Muscle of leg (tissue), 11 donors: ENCODE results near the gene CCDC27. TPM values are rescaled to one million over a fixed set of nuclear protein-coding genes. Genes with fewer than 3 reads are reported as not detected.

Experiments
- DNase-seq: peaks from one replicate; pipeline ENCODE4 v3.0.0; 2013
- H3K27ac ChIP-seq: one replicate; pipeline ENCODE4 v1.5.1; 2013; ENCODE audit warnings: mild to moderate bottlenecking, low read length, control low read depth
- H3K27me3 ChIP-seq: one replicate; pipeline ENCODE4 v1.6.1; 2013; ENCODE audit warnings: low read length; ENCODE audit not compliant: control insufficient read depth, insufficient read depth
- H3K36me3 ChIP-seq: one replicate; pipeline ENCODE4 v1.6.1; 2013; ENCODE audit warnings: low read length; ENCODE audit not compliant: control insufficient read depth, insufficient read depth
- H3K4me1 ChIP-seq: one replicate; pipeline ENCODE4 v1.6.1; 2013; ENCODE audit warnings: low read length; ENCODE audit not compliant: control insufficient read depth, insufficient read depth
- H3K4me3 ChIP-seq: one replicate; pipeline ENCODE4 v1.5.1; 2013; ENCODE audit warnings: low read length, control low read depth
- H3K9me3 ChIP-seq: replicated peaks from 2 replicates; pipeline ENCODE4 v1.6.1; 2013; ENCODE audit warnings: low read depth, low read length; ENCODE audit not compliant: control insufficient read depth
- WGBS: methylation state at CpG from one replicate; pipeline ENCODE4 v1.1.5; 2013; ENCODE audit warnings: missing lambda C conversion rate; ENCODE audit not compliant: insufficient coverage; 5-methylcytosine and 5-hydroxymethylcytosine counted together
- polyA plus RNA-seq, 8 donors: library from polyadenylated mRNA; unstranded; fragments of 120-200 nt; gene quantifications; one replicate each; pipeline versions ENCODE4 v1.2.1 to v1.2.3, GENCODE V29; 2013; ENCODE audit warnings: inconsistent platforms in 1 of 8, low replicate concordance in 1 of 8; ENCODE audit not compliant: insufficient read length in 8 of 8, insufficient read depth in 1 of 8
- total RNA-seq: library from RNA; stranded (reverse); fragments of 120-200 nt; gene quantifications from one replicate; pipeline ENCODE4 v1.2.4, GENCODE V29; 2013

CCDC27 gene
- total and polyA plus RNA-seq, 9 donors, result 0.07 to 0.18 (median 0.10) TPM; not detected in 1

DNA sequence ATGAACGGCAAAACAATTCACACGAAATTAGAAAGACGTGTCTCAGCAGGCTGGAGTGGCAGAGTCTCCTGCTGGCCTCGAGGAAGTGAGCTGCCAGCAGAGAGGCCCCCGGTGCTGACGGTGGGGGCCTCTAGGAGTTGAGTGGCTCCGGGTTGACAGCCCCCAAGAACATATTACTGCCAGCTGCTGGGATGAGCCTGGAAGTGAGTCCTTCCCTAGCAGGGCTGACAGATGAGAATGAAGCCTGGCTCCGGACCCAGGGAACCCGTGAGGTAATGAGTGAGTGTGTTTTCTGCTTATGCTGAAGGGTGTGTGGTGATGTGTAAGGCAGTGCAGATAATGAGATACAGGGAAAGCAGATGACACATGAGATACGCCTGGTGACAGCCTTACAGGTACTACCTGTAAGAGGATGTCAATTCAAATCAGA lies 67.5 kb downstream of the CCDC27 start:
- H3K27me3 ChIP-seq, result no peaks in the 10 kb centered on the region
- H3K9me3 ChIP-seq, result no peaks in the 10 kb centered on the region
- DNase-seq, result peak; percentile 27
- peaks cover 32% of the 10 kb centered on the region for H3K4me1 ChIP-seq
- no peak overlapping the region for H3K4me3 ChIP-seq
- peaks cover 50% of the 10 kb centered on the region for H3K36me3 ChIP-seq
- WGBS, result 50% methylated on average over 10 of the region's 10 CpGs
- H3K27ac ChIP-seq, result peak overlapping the region; percentile 51

DNA sequence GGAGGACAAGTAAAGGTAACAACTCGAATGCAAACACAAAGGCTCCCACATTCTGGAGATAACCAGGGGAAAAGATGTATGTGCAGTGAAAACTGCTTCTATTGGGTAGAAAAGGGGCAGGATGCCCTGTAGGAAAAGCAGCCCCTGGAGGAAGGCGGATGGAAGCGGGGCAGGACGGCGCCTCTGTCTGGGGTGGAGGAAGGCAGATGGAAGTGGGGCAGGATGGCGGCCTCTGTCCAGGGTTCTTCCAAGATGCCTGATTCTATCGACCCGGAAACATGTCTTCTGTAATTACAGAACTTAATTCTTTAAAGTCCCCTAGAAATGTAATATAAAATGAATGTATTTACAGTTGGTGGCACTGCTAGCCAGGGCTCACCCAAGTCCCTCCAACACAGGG lies 68.1 kb downstream of the CCDC27 start:
- WGBS, result 90% methylated on average over 5 of the region's 8 CpGs
- Histone ChIP-seq H3K4me1 (peaks cover 32% of the 10 kb centered on the region), H3K27me3 (no peaks in the 10 kb centered on the region), H3K4me3 (no peak overlapping the region), H3K9me3 (no peaks in the 10 kb centered on the region), H3K27ac (peak overlapping the region; percentile 60), H3K36me3 (peaks cover 48% of the 10 kb centered on the region)
- DNase-seq, result no peak

DNA sequence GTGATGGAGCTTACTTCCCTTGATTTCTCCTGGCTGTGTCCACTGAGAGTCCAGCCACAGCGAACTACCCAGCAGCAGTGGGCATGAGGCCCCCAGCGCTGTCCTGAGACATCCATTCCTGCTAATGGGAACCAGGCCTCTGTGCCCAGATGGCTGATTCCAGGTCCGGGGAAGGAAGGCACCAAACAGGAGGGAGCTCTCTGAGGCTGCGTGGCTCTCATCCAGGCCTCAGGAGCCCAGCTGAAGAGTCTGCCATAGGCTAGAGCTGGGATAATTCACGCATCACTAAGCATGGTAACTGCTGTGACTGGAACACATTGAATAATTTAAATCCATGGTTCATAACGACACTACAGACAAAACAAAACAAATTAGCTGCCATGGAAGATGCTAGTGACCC lies 68.8 kb downstream of the CCDC27 start:
- DNase-seq, result peak; percentile 66
- WGBS, result 69% methylated on average over 6 of the region's 6 CpGs
- peaks cover 32% of the 10 kb centered on the region for H3K4me1 ChIP-seq
- no peaks in the 10 kb centered on the region for H3K9me3 ChIP-seq
- H3K4me3 ChIP-seq, result no peak overlapping the region
- H3K36me3 ChIP-seq, result peaks cover 51% of the 10 kb centered on the region
- peak overlapping the region; percentile 79 for H3K27ac ChIP-seq
- no peaks in the 10 kb centered on the region for H3K27me3 ChIP-seq

Other genes starting within 250 kb of the CCDC27 start
- gene MEGF6, start 140.9 kb upstream of the CCDC27 start, total RNA-seq, result 20.8 TPM
- 10 to 100 TPM in 7 of 8 donors, 1 to 10 TPM in 1; 7.7 to 26.7 (median 13.6) TPM for gene MEGF6, start 140.9 kb upstream of the CCDC27 start, polyA plus RNA-seq
- gene TPRG1L, start 127.4 kb upstream of the CCDC27 start, total RNA-seq, result 11.0 TPM
- gene TPRG1L, start 127.4 kb upstream of the CCDC27 start, polyA plus RNA-seq, result 10 to 100 TPM; 27.1 to 32.4 (median 30.1) TPM
- gene WRAP73, start 102.3 kb upstream of the CCDC27 start, total RNA-seq, result 8.5 TPM
- gene WRAP73, start 102.3 kb upstream of the CCDC27 start, polyA plus RNA-seq, result 10 to 100 TPM in 6 of 8 donors, 1 to 10 TPM in 2; 9.9 to 13.4 (median 11.8) TPM
- gene TP73, start 99.9 kb upstream of the CCDC27 start, total RNA-seq, result 0.71 TPM
- 1 to 10 TPM in 5 of 8 donors, under 1 TPM in 3; 0.52 to 2.5 (median 1.3) TPM for gene TP73, start 99.9 kb upstream of the CCDC27 start, polyA plus RNA-seq
- gene SMIM1, start 20.3 kb downstream of the CCDC27 start, total RNA-seq, result 7.1 TPM
- gene SMIM1, start 20.3 kb downstream of the CCDC27 start, polyA plus RNA-seq, result 1 to 10 TPM; 2.3 to 8.4 (median 4.1) TPM
- gene LRRC47, start 44.0 kb downstream of the CCDC27 start, total RNA-seq, result 34.4 TPM
- 10 to 100 TPM; 45.7 to 56.1 (median 51.2) TPM for gene LRRC47, start 44.0 kb downstream of the CCDC27 start, polyA plus RNA-seq
- gene CEP104, start 104.8 kb downstream of the CCDC27 start, total RNA-seq, result 8.3 TPM
- gene CEP104, start 104.8 kb downstream of the CCDC27 start, polyA plus RNA-seq, result 10 to 100 TPM; 12.0 to 19.7 (median 17.4) TPM
- 4.3 TPM for gene DFFB, start 105.0 kb downstream of the CCDC27 start, total RNA-seq
- 1 to 10 TPM; 4.3 to 6.8 (median 5.1) TPM for gene DFFB, start 105.0 kb downstream of the CCDC27 start, polyA plus RNA-seq
- 18.0 TPM for gene C1orf174, start 147.8 kb downstream of the CCDC27 start, total RNA-seq
- 10 to 100 TPM; 16.5 to 20.9 (median 17.9) TPM for gene C1orf174, start 147.8 kb downstream of the CCDC27 start, polyA plus RNA-seq